Lower leg skin (tissue), 4 donors: ENCODE results near the gene IL23R. TPM values are rescaled to one million over a fixed set of nuclear protein-coding genes. Genes with fewer than 3 reads are reported as not detected.

Source experiments
- DNase-seq, 2 donors: peaks; one replicate each; pipeline ENCODE4 v3.0.0-alpha.2; 2019; ENCODE audit warnings: low spot score in 2 of 2
- H3K4me3 ChIP-seq: fragments of 200-600 bp; sonication (generic); 2 replicates; pipeline ENCODE4 v1.5.1; 2017; ENCODE audit warnings: mild to moderate bottlenecking, low read depth; ENCODE audit not compliant: poor library complexity, severe bottlenecking
- CTCF ChIP-seq, 3 donors: fragments of 450-650 bp; IDR thresholded peaks; one replicate each; pipeline ENCODE4 v1.5.1; 2016; ENCODE audit warnings: antibody characterized with exemption in 3 of 3, mild to moderate bottlenecking in 3 of 3, moderate library complexity in 2 of 3
- POLR2A ChIP-seq, 2 donors: fragments of 450-650 bp; IDR thresholded peaks; one replicate each; pipeline ENCODE4 v1.6.1; 2016 to 2017; ENCODE audit warnings: antibody characterized with exemption in 2 of 2, mild to moderate bottlenecking in 1 of 2, moderate library complexity in 1 of 2
- WGBS, 2 donors: methylation state at CpG; one replicate each; pipeline ENCODE4 v1.1.5; 2018; 5-methylcytosine and 5-hydroxymethylcytosine counted together
- intact Hi-C: fragments of 100-400 bp; cut with DNase I; formaldehyde crosslinking; loops from one replicate; pipeline ENCODE4 v1.15.0; 2023; ENCODE audit warnings: low total_unique reads
- total RNA-seq, 4 donors: library from RNA; depleted of rRNA; stranded (reverse); fragments of >200 nt; gene quantifications; one replicate each; pipeline ENCODE4 v1.1.0, GENCODE V29; 2016

The IL23R gene
- total RNA-seq, 4 donors from 2014 or later = not detected

- intact Hi-C loops = no loop called here
- TF ChIP-seq CTCF (IDR thresholded peaks at IDR 0.05) (no peak), POLR2A (IDR thresholded peaks at IDR 0.05) (no peak)
- 76 to 81% methylated on average over 1 of the region's 1 CpG for WGBS, 2 donors
- no peak overlapping the region for H3K4me3 ChIP-seq
- no peak for DNase-seq
These were observed 75.0 kb downstream of the IL23R start for GRCh38 chr1:67241200-67241746.

DNA sequence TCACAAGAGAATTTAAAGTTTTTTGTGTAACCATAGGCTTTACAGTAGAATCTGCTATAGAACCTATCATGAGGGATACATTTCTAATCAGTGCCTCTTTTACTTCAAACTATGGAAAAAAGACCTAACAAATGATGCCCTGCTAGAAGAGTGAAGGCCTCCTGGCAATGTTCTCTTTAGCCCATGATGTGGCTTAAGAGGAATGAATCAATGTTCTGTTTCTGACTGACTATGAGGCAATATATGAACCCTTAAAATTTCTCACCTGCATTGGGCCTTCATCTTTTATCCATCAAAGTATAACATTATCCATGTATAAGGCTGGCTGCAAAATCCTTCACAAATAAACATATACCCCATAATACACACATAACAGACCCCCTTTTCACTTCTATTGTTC is 75.8 kb downstream of the IL23R start:
- TF ChIP-seq POLR2A (IDR thresholded peaks at IDR 0.05) (no peak), CTCF (IDR thresholded peaks at IDR 0.05) (no peak)
- no peak overlapping the region for H3K4me3 ChIP-seq
- intact Hi-C loops = no loop called here
- DNase-seq = no peak

DNA sequence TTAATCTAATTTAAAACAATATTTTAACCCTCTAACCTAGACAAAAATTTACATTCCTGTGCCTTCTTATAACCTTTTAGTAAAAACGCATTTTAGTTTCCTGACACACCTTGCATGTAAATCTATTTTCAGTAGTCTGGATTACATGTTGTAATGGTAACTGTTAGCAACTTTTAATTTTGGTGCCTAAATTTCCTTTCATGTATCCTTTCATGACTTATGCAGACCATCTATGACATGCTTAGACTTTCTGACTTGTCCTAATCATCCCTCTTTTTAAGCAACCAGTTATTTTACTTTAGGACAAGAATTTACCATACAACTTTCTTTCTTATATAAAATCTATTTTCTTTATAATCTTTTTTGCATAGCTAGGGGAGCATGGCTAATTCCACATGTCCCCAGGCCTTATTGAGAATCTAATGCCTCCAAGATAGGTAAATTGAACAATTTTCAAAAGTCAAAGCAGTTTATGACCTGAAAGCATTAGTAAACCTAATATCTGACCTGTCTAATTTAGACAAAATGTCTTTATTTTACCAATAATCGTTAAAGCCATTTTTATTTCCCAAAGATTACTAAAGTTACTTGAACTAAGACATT is 83.9 kb downstream of the IL23R start:
- TF ChIP-seq POLR2A (IDR thresholded peaks at IDR 0.05) (no peak), CTCF (IDR thresholded peaks at IDR 0.05) (no peak)
- 92% methylated on average over 2 of the region's 2 CpGs for WGBS, 2 donors
- H3K4me3 ChIP-seq = no peak overlapping the region
- intact Hi-C loops = no loop called here
- no peak for DNase-seq

DNA sequence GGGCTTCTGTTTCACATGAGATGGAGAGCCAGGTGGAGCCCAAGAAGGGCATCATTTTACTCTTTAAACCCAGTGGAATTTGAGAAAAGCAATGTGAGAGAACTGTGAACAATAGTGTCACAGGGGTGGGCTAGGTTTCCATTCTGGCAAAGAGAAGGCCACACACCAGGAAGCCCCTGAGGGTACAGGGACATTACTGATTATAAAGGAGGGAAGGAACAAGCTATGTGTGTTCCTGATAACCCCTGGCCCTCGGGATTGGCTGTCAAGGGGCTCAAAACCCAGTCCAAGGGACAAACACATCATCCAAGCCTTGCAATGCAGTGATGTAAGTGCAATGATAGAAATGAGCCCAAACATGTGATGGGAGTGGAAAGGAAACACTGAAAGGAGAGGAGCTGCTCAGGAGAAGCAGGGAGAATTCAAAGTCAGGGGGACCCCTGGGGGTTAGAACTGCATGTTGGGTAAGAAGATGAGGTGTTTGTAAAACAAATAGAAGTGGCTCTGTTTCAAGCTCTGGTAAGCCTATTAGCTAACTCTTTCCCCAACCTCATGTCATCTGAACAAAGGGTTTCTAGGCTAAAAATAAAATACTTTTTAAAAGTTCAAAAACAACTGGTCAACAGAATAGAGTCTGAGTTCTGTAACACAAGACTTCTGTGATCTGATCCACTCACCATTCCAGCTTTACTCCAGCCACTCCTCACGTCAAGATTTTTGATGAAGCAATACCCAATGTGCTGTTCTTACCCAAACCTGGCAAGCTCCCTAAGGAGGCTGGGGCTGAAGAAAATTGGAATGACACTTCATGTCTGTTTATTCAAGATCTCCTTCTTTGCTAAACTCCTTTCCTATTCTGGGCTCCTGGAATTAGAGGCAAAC is 90.3 kb downstream of the IL23R start:
- no peak overlapping the region for H3K4me3 ChIP-seq
- WGBS, 2 donors = 41 to 47% methylated on average over 2 of the region's 2 CpGs
- TF ChIP-seq CTCF (IDR thresholded peaks at IDR 0.05) (no peak), POLR2A (IDR thresholded peaks at IDR 0.05) (no peak)
- peak in 1 of 2 donors; percentile 24 for DNase-seq
- intact Hi-C loops = no loop called here

DNA sequence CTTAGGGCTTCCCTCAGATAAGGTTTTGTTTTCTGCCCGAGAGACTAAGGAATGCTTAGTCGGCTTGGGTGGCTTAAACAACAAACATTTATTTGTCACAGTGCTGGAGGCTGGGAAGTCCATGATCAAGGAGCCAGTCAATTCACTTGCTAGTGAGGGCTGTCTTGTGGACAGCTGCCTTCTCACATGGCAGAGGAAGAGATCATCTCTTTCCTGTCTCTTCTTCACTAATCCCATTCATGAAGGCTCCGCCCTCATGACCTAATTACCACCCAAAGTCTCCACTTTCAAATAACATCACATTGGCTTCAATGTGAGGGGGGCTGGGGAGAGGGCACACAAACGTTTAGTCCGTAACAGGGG is 90.9 kb downstream of the IL23R start:
- no peak for DNase-seq
- TF ChIP-seq POLR2A (IDR thresholded peaks at IDR 0.05) = no peak
- TF ChIP-seq CTCF (IDR thresholded peaks at IDR 0.05) = no peak
- intact Hi-C loops = no loop called here
- no peak overlapping the region for H3K4me3 ChIP-seq
- WGBS, 2 donors = 57 to 72% methylated on average over 5 of the region's 5 CpGs
